GM18517 (cell line): ENCODE measurements around the gene EFNA5.

Source experiments
- ATAC-seq: cut with Tn5 transposase; IDR thresholded peaks from one replicate; pipeline ENCODE4 v1.9.1; 2021; ENCODE audit warnings: mild to moderate bottlenecking, moderate library complexity; ENCODE audit not compliant: unreplicated experiment

The EFNA5 gene

DNA sequence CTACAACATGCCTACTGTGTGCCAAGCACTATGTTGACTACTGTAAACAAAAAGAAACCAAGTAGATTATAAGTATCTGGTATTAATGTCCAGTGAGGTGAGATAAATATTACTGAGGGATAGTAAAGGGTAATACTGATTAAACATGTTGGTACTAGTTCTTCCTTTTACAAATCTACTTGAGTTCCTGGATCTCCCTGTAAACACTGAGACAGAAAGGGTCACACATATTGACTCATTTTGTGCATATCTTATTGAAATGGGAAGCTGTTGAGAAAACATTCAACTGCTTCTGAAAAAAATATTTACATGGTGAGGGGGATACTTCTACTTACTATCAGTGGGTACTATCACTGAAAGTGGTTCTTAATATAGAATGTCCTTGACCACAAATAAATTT is 24.3 kb downstream of the EFNA5 start:
- ATAC-seq = no peak

- no peak for ATAC-seq
Measured at GRCh38 chr5:107640568-107640967, 30.2 kb downstream of the EFNA5 start.

- no peak for ATAC-seq
Measured at GRCh38 chr5:107639990-107640389, 30.7 kb downstream of the EFNA5 start.

- no peak for ATAC-seq
Measured at GRCh38 chr5:107636555-107636954, 34.2 kb downstream of the EFNA5 start.

GRCh38 chr5:107636068-107636467 is 34.7 kb downstream of the EFNA5 start:
- no peak for ATAC-seq

DNA sequence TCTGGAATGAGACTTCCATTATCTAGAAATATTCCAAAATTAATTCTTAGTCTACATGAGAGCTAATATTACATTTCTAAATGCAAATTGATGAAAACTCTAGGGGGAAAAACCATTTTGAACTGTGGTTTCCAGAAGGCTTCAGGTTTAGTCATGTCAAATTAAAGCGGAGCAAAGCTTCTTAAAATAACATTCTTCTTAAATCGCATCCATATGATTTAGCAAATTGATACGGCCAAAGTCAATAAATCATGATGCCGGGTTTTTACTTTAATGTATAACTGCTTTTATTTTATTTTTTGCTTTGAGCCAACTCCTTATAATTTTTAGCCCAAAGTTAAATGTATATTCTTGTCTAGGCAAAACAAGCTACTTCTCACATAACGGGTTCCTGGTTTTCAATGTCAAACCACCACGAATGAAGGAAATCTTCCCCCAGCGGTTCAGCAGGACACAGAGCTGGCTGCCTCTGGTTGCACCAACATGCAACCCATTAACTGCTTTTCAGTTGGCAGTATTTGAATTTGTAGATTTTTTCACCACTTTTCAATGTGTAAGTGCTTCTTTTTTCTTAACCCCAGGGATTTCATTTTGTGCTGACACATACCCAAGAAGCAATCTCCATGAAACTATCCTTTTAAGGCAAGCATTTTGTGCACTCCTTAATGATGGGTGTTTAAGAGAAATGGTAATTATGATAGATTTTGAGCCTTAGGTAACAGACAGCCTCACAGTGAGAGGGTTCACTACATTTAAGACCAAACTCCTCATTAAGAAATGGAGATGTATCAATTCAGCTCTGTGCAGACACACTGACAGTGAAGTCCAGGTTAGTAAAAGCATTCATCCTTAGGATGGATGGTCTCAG is 35.5 kb downstream of the EFNA5 start:
- no peak for ATAC-seq

- ATAC-seq = no peak
Measured at GRCh38 chr5:107633171-107633901, 37.4 kb downstream of the EFNA5 start.

GRCh38 chr5:107631805-107632362 is 38.9 kb downstream of the EFNA5 start:
- ATAC-seq = no peak

DNA sequence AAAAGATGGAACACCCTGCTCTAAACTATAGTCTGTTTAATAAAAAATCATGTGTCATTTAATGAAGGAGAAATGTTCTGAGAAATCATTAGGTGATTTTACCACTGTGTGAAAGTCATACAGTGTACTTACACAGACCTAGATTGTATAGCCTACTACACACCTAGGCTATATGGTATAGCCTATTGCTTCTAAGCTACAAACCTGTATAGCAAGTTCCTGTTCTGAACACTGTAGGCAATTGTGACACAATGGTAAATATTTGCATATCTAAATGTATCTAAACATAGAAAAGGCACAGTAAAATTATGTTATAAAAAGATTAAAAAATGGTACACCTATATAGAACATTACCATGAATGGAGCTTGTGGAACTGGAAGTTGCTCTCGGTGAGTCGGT is 40.6 kb downstream of the EFNA5 start:
- ATAC-seq = no peak

DNA sequence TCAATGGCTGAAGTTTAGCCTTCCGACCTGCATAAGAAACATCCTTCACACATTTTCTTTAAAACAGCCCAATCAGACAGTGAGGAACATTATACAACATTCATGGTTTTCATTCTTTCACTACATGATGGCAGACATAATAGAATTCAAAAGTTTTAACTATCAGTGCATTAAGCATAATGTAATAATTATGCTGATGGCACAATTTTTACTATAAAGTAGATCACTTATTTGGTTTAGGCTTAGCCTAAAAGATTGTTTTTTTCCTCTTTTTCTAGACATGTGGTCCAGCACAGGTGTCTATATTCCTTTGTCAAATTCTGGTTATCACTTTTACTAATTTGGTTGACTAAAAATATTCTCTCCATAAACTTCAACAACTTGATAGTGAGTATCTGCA is 46.5 kb downstream of the EFNA5 start:
- ATAC-seq = no peak

- no peak for ATAC-seq
Measured at GRCh38 chr5:107621089-107621488, 49.6 kb downstream of the EFNA5 start.

DNA sequence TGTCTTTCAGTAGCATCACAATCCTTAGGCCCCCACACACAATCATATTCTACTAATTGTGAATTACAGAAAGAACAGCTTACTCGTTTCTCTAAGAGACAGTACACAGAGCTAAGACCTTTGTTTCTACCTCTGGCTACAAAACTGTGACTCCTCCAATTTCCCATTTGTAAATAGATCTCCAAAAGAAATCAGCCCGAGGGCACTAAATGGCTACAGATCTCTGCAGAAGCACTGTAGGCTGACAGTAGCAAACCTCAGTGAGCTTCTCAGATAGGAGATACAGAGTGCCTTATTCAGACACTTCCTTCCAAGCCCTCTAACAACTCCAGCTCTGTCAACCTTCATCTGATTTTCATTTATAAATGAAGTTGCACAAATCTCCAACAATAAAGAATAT is 51.0 kb downstream of the EFNA5 start:
- no peak for ATAC-seq

- no peak for ATAC-seq
Measured at GRCh38 chr5:107618242-107618641, 52.5 kb downstream of the EFNA5 start.

DNA sequence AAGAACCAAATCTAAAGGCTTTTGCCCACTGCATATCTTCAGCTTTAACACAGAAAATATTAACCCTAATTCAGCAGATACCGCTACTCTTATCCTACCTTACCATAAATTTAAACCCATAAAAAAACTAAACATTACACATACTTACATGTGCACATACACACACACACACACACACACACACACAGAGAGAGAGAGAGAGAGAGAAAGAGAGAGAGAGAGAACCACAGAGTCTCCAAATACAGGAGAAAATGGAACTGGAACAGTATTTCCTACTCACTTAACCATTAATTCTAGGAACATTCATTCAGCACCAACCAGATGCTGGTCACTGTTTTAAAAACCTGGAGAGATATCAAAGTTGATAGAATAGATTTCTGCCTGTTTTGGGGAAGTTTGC is 53.7 kb downstream of the EFNA5 start:
- ATAC-seq = no peak

GRCh38 chr5:107616213-107616612 is 54.5 kb downstream of the EFNA5 start:
- no peak for ATAC-seq

- ATAC-seq = no peak
Measured at GRCh38 chr5:107615299-107615817, 55.4 kb downstream of the EFNA5 start.

DNA sequence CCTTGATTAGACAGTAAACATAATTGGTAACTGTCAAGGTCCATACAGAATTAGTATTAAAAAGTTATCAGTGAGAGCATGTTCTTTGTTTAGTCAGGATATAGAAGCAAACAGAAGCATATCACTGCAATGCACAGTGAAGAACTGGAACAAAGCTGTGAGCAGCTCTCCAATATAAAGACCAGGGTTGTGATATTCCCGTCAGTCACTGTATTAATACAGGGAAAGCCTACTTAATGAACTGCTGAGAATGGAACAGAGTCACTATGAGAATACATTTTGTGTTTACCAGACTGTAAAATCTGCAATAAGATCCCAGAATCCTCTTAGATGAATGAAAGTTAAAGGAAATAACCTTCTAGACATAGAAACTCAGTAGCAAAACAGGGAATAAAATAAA is 58.2 kb downstream of the EFNA5 start:
- no peak for ATAC-seq

DNA sequence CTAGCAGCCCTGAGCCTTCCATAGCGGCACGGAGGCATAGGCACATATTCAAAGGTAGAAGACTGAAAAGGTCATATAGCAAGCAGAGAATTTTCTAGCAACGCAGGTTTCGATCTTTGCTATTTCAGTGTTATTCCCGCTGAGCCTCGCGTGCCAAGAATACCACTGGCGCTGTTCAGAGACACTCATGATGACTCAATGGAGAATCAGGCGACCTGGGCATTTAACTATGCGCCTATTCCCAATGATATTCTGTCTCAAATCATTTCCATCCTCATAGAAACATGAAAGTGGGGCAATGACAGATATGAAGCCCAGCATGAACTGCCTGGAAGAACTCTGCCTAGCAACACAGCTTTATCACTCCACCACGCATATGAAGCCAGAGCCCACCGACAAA is 59.9 kb downstream of the EFNA5 start:
- no peak for ATAC-seq

- ATAC-seq = no peak
Measured at GRCh38 chr5:107607671-107608345, 62.9 kb downstream of the EFNA5 start.

GRCh38 chr5:107607196-107607595 is 63.5 kb downstream of the EFNA5 start:
- no peak for ATAC-seq

GRCh38 chr5:107605596-107606125 is 65.1 kb downstream of the EFNA5 start:
- ATAC-seq = no peak
